ENCODE data around the gene ATP5F1B. TPM values are rescaled to one million over a fixed set of nuclear protein-coding genes. Genes with fewer than 3 reads are reported as not detected.
A peak's percentile ranks its signal among the peaks of the same experiment; 100 is the strongest.

Gene ATP5F1B
- total and polyA plus RNA-seq, 2 of the 13 experiments (the other 11 are each of a cell fraction or from before 2014, with no cell fraction given), result 1,051 to 1,180 TPM

DNA sequence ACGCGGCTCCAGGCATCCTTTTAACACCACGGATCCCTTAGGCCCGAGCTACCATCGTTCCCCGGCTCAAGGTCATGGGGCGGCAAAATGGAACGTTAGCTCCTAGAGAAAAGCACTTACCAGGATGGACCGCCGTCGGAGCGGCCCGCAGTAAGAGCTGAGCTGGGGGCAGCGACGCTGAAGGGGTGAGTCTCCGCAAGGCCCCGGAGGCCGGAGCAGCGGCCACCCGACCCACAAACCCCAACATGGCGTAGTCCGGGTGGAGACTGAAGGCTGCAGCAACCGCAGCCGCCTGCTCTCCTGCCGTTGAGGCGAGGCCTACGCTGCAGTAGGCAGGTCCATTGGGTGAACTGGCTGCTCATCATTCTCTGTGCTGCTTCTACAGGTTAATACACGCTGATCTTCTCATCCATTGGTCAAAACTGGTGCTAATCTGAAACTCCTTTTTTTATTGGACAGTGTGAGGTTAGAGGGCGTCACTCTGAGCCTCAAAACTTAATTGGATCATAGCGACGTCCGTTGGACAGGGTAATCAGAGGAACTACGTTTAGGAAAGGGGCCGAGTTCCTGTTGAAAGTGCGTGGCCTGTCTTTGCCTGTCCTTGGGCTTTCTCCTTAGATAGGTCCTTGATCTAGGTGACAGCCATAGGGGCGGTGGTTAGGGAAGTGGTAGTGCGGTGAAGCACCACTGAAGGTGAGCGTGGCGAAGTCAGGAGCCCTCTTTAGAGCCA, at the start of gene ATP5F1B (continued):
- TF ChIP-seq AKAP8 (CRISPR knock-in tag; IDR thresholded peaks at IDR 0.05), result no peak
- TF ChIP-seq NR2C2 (CRISPR knock-in tag; IDR thresholded peaks at IDR 0.05; ENCODE audit: borderline replicate concordance), result peak; percentile 80; the same call in 1 of the 2 replicates
- peak; percentile 55; the same call in 1 of the 2 replicates for TF ChIP-seq KLF12 (CRISPR knock-in tag; IDR thresholded peaks at IDR 0.05; ENCODE audit: borderline replicate concordance)
- TF ChIP-seq ZC3H4 (CRISPR knock-in tag; IDR thresholded peaks at IDR 0.05; ENCODE audit: borderline replicate concordance), result no peak
- TF ChIP-seq ZNF501 (CRISPR knock-in tag; IDR thresholded peaks at IDR 0.05), result peak; percentile 97
- TF ChIP-seq, protein P1, sequence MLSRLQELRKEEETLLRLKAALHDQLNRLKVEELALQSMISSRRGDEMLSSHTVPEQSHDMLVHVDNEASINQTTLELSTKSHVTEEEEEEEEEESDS (CRISPR knock-in tag; IDR thresholded peaks at IDR 0.05; ENCODE audit: borderline replicate concordance), result peak; percentile 36; the same call in 1 of the 2 replicates
- peak in 1 of 2 experiments; percentile 89; a peak in 2 of 4 replicates for TF ChIP-seq KLF16 (CRISPR knock-in tag; IDR thresholded peaks at IDR 0.05)
- TF ChIP-seq TEAD2 (CRISPR knock-in tag; IDR thresholded peaks at IDR 0.05), result no peak
- TF ChIP-seq ZNF24 (IDR thresholded peaks at IDR 0.05), result 0 out of 2 replicates have a peak, but pooled peaks have one; percentile 55
- 0 out of 2 replicates have a peak, but pooled peaks have one; percentile 30 for TF ChIP-seq MEIS1 (CRISPR knock-in tag; IDR thresholded peaks at IDR 0.05; ENCODE audit: borderline replicate concordance)
- TF ChIP-seq ZBTB38 (CRISPR knock-in tag; IDR thresholded peaks at IDR 0.05), result no peak
- no peak for TF ChIP-seq GLI4 (CRISPR knock-in tag; IDR thresholded peaks at IDR 0.05; ENCODE audit: borderline replicate concordance)
- peak; percentile 89 for TF ChIP-seq IKZF5 (CRISPR knock-in tag; IDR thresholded peaks at IDR 0.05)
- no peak for TF ChIP-seq FOXJ3 (CRISPR knock-in tag; IDR thresholded peaks at IDR 0.05; ENCODE audit: borderline replicate concordance)
- TF ChIP-seq ZNF607 (CRISPR knock-in tag; IDR thresholded peaks at IDR 0.05; ENCODE audit: borderline replicate concordance), result peak; percentile 87
- TF ChIP-seq RBM22 (optimal IDR thresholded peaks at IDR 0.05; ENCODE audit: low read length), result peak; percentile 89
- peak; percentile 76; the same call in 1 of the 2 replicates for TF ChIP-seq MEIS2 (CRISPR knock-in tag; IDR thresholded peaks at IDR 0.05)
- peak; percentile 73 for TF ChIP-seq TAF15 (IDR thresholded peaks at IDR 0.05; ENCODE audit: low read depth, low read length, poor library complexity, severe bottlenecking)
- TF ChIP-seq PHB2 (IDR thresholded peaks at IDR 0.05; ENCODE audit: partially characterized antibody), result no peak
- TF ChIP-seq, protein P2, sequence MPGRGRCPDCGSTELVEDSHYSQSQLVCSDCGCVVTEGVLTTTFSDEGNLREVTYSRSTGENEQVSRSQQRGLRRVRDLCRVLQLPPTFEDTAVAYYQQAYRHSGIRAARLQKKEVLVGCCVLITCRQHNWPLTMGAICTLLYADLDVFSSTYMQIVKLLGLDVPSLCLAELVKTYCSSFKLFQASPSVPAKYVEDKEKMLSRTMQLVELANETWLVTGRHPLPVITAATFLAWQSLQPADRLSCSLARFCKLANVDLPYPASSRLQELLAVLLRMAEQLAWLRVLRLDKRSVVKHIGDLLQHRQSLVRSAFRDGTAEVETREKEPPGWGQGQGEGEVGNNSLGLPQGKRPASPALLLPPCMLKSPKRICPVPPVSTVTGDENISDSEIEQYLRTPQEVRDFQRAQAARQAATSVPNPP (CRISPR knock-in tag; IDR thresholded peaks at IDR 0.05), result peak; percentile 83; the same call in 1 of the 2 replicates
- TF ChIP-seq RCOR2 (CRISPR knock-in tag; IDR thresholded peaks at IDR 0.05), result no peak
- peak; percentile 63 for TF ChIP-seq ZMYM4 (CRISPR knock-in tag; IDR thresholded peaks at IDR 0.05)

All from HepG2 (cell line).